Skeletal muscle satellite cell (primary cell): ENCODE measurements around the gene ATP6AP2.

Source experiments
- H3K27me3 ChIP-seq: 2 replicates; pipeline ENCODE4 v1.7.0; 2013; ENCODE audit warnings: low read length; ENCODE audit not compliant: control insufficient read depth, insufficient read depth
- H3K36me3 ChIP-seq: 2 replicates; pipeline ENCODE4 v1.7.0; 2013; ENCODE audit warnings: mild to moderate bottlenecking, control low read depth, low read length; ENCODE audit not compliant: insufficient read depth
- H3K4me1 ChIP-seq: 2 replicates; pipeline ENCODE4 v1.7.0; 2013; ENCODE audit warnings: low read length; ENCODE audit not compliant: control insufficient read depth, insufficient read depth
- H3K4me2 ChIP-seq: 2 replicates; pipeline ENCODE4 v1.7.0; 2013; ENCODE audit warnings: mild to moderate bottlenecking, low read length
- H3K4me3 ChIP-seq: 2 replicates; pipeline ENCODE4 v1.7.0; 2013; ENCODE audit warnings: low read length
- H3K9ac ChIP-seq: 2 replicates; pipeline ENCODE4 v1.7.0; 2013; ENCODE audit warnings: mild to moderate bottlenecking, low read depth, low read length, moderate library complexity
- H3K9me3 ChIP-seq: replicated peaks from 2 replicates; pipeline ENCODE4 v1.7.0; 2013; ENCODE audit warnings: mild to moderate bottlenecking, control low read depth, low read length

ATP6AP2 gene

DNA sequence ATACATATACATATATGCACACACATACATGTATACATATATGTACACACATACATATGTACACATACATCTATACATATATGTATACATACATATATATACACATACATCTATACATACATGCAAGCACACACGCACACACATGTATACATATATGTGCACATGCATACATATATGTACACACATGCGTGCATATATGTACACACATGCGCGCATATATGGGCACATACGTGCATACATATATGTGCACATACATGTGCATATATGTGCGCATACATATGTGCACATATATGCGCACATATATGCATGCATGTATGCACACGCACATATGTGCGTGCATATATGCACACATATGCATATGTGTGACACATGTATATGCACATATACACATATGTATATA lies 35.2 kb downstream of the ATP6AP2 start:
- Histone ChIP-seq H3K4me2 (no peak overlapping the region), H3K36me3 (no peaks in the 10 kb centered on the region), H3K27me3 (peaks cover 6% of the 10 kb centered on the region), H3K4me1 (no peaks in the 10 kb centered on the region), H3K9me3 (no peaks in the 10 kb centered on the region), H3K9ac (no peak overlapping the region), H3K4me3 (no peak overlapping the region)

- Histone ChIP-seq H3K9me3 (no peaks in the 10 kb centered on the region), H3K4me1 (no peaks in the 10 kb centered on the region), H3K9ac (no peak overlapping the region)
Observed at GRCh38 chrX:40617566-40617965, 36.8 kb downstream of the ATP6AP2 start.

GRCh38 chrX:40622479-40623138 lies 41.8 kb downstream of the ATP6AP2 start:
- peaks cover 7% of the 10 kb centered on the region for H3K27me3 ChIP-seq
- H3K36me3 ChIP-seq = peaks cover 4% of the 10 kb centered on the region
- H3K9ac ChIP-seq = no peak overlapping the region
- no peaks in the 10 kb centered on the region for H3K4me1 ChIP-seq
- no peaks in the 10 kb centered on the region for H3K9me3 ChIP-seq
- H3K4me2 ChIP-seq = no peak overlapping the region
- H3K4me3 ChIP-seq = no peak overlapping the region

More at GRCh38 chrX:40617566-40617965, 36.8 kb downstream of the ATP6AP2 start:
- Histone ChIP-seq H3K4me2 (no peak overlapping the region), H3K36me3 (no peaks in the 10 kb centered on the region), H3K27me3 (peaks cover 3% of the 10 kb centered on the region), H3K4me3 (no peak overlapping the region)

DNA sequence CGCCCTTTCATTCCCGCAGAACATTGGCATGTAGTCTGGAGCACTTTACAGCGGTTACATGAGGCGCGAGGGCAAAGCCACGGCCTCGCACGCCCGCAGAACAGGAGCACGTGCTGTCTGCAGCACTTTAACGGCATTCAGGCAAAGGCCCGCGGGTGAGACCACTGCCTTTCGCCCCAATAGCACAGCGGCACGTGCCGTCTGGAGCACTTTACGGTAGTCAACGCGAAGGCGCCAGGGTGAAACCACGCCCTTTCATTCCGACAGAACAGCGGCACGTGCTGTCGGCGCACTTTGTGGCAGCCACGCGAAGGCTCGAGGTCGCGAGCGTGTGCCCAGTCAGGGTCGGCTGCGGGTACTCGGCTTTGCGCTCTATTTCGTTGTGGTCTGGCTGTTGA lies 42.4 kb downstream of the ATP6AP2 start, which contains the start of gene MPC1L:
TSS of gene MPC1L (plus strand) at position 290 of the 398 bp plus-strand sequence. CDS start 138 bp downstream, outside the sequence.
- Histone ChIP-seq H3K4me3 (no peak within 1 kb of the TSS), H3K9ac (no peak within 1 kb of the TSS), H3K27me3 (peaks cover 7% of the 10 kb centered on the region), H3K9me3 (no peaks in the 10 kb centered on the region), H3K36me3 (peaks cover 7% of the 10 kb centered on the region), H3K4me2 (no peak within 1 kb of the TSS), H3K4me1 (no peaks in the 10 kb centered on the region)

DNA sequence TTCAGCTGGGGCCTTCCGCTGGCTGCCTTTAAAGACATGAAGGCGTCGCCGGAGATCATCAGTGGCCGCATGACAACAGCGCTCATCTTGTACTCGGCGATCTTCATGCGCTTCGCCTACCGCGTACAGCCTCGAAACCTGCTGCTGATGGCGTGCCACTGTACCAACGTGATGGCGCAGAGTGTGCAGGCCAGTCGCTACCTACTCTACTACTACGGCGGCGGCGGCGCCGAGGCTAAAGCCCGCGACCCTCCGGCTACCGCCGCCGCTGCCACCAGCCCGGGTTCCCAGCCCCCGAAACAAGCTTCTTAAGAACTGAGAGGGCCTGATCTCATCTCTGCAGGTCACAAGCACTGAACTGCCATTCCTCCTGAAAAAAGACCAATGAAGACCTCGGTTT lies 42.9 kb downstream of the ATP6AP2 start:
- Histone ChIP-seq H3K36me3 (peaks cover 12% of the 10 kb centered on the region), H3K9ac (no peak overlapping the region), H3K27me3 (peaks cover 7% of the 10 kb centered on the region), H3K4me3 (no peak overlapping the region), H3K4me1 (no peaks in the 10 kb centered on the region), H3K9me3 (no peaks in the 10 kb centered on the region), H3K4me2 (no peak overlapping the region)

DNA sequence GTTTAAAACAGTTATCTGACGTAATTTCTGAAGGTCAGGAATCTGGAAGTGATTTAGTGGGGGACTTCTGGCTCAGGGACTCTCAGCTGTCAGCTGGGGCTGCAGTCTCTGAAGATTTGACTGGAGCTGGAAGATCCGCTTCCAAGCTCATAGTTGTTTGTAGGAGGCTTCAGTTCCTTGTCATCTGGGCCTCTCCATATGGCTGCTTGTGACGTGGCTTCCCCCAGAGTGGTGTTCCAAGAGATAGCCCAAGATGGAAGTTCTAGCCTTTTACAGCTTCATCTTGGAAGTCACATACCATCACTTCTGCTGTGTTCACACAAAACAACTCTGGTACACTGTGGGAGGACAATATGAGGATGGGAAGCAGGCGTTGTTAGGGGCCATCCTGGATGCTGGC lies 44.5 kb downstream of the ATP6AP2 start:
- peaks cover 25% of the 10 kb centered on the region for H3K36me3 ChIP-seq

GRCh38 chrX:40628506-40628905 lies 47.7 kb downstream of the ATP6AP2 start:
- H3K27me3 ChIP-seq = peaks cover 7% of the 10 kb centered on the region
- H3K4me3 ChIP-seq = no peak overlapping the region
- H3K36me3 ChIP-seq = peaks cover 41% of the 10 kb centered on the region

More for the DNA sequence above, 44.5 kb downstream of the ATP6AP2 start:
- Histone ChIP-seq H3K4me2 (no peak overlapping the region), H3K9ac (no peak overlapping the region), H3K4me3 (no peak overlapping the region), H3K27me3 (peaks cover 7% of the 10 kb centered on the region), H3K9me3 (no peaks in the 10 kb centered on the region), H3K4me1 (no peaks in the 10 kb centered on the region)

GRCh38 chrX:40632199-40632598 lies 51.4 kb downstream of the ATP6AP2 start:
- no peaks in the 10 kb centered on the region for H3K27me3 ChIP-seq
- H3K36me3 ChIP-seq = peaks cover 78% of the 10 kb centered on the region
- H3K9ac ChIP-seq = no peak overlapping the region
- H3K4me3 ChIP-seq = no peak overlapping the region
- no peaks in the 10 kb centered on the region for H3K9me3 ChIP-seq
- no peak overlapping the region for H3K4me2 ChIP-seq
- no peaks in the 10 kb centered on the region for H3K4me1 ChIP-seq

More at GRCh38 chrX:40628506-40628905, 47.7 kb downstream of the ATP6AP2 start:
- no peaks in the 10 kb centered on the region for H3K4me1 ChIP-seq
- no peaks in the 10 kb centered on the region for H3K9me3 ChIP-seq
- no peak overlapping the region for H3K4me2 ChIP-seq
- no peak overlapping the region for H3K9ac ChIP-seq

- Histone ChIP-seq H3K27me3 (peaks cover 6% of the 10 kb centered on the region), H3K9me3 (no peaks in the 10 kb centered on the region), H3K4me3 (no peak overlapping the region), H3K4me1 (no peaks in the 10 kb centered on the region), H3K4me2 (no peak overlapping the region), H3K36me3 (peaks cover 72% of the 10 kb centered on the region), H3K9ac (no peak overlapping the region)
Observed at GRCh38 chrX:40637687-40638086, 56.9 kb downstream of the ATP6AP2 start.

DNA sequence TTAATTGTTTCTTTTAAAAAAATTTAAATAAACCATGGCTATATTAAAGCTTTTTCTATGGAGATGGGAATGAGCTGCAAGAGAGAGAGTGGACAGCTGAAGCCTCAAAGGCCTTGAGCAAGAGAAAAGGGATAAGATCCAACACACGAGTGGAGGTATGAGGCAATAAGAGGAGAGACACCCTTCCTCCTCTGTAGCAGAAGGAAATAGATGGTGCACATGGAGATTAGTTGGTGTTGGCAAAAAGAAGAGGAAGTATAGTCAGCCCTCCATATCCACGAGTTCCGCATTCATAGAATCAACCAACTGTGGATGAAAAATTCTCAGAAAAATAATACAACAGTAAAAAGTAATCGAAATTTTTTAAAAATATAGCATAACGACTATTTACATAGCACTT lies 63.4 kb downstream of the ATP6AP2 start:
- H3K9ac ChIP-seq = peak overlapping the region; percentile 75
- no peaks in the 10 kb centered on the region for H3K27me3 ChIP-seq
- peak overlapping the region; percentile 89 for H3K4me2 ChIP-seq
- peaks cover 14% of the 10 kb centered on the region for H3K36me3 ChIP-seq
- peaks cover 14% of the 10 kb centered on the region for H3K4me1 ChIP-seq
- peak overlapping the region; percentile 66 for H3K4me3 ChIP-seq
- H3K9me3 ChIP-seq = no peaks in the 10 kb centered on the region

GRCh38 chrX:40644821-40645358 lies 64.1 kb downstream of the ATP6AP2 start:
- peak overlapping the region; percentile 89 for H3K4me2 ChIP-seq
- H3K36me3 ChIP-seq = peaks cover 8% of the 10 kb centered on the region
- peaks cover 14% of the 10 kb centered on the region for H3K4me1 ChIP-seq
- H3K9me3 ChIP-seq = no peaks in the 10 kb centered on the region
- peak overlapping the region; percentile 75 for H3K9ac ChIP-seq
- peak overlapping the region; percentile 66 for H3K4me3 ChIP-seq
- no peaks in the 10 kb centered on the region for H3K27me3 ChIP-seq
